Omental fat pad (tissue), 4 donors: Measurements from ENCODE around the gene TSC1. TPM values are rescaled to one million over a fixed set of nuclear protein-coding genes. Genes with fewer than 3 reads are reported as not detected.

Experiments used
- ATAC-seq: fragments of 150-250 bp; one replicate; pipeline ENCODE4 v1.9.1; 2016; ENCODE audit warnings: mild to moderate bottlenecking, moderate library complexity; ENCODE audit not compliant: low FRiP score
- DNase-seq: peaks from one replicate; pipeline ENCODE4 v3.0.0-alpha.2; 2019; ENCODE audit warnings: low spot score
- small RNA-seq: library from RNA; depleted of rRNA; stranded (forward); fragments of <200 nt; gene quantifications from one replicate; pipeline ENCODE3, GENCODE V24; 2016
- total RNA-seq, 4 donors: library from RNA; depleted of rRNA; stranded (reverse); fragments of >200 nt; gene quantifications; one replicate each; pipeline ENCODE4 v1.1.0, GENCODE V29; 2016
- TF ChIP-seq, protein P1 (sequence below), 3 donors: fragments of 450-650 bp; IDR thresholded peaks; one replicate each; pipeline ENCODE4 v1.5.1; 2016 to 2017; ENCODE audit warnings: antibody characterized with exemption in 3 of 3, mild to moderate bottlenecking in 3 of 3, moderate library complexity in 2 of 3

TSC1 gene
- total RNA-seq, 4 donors from 2014 or later = 40.7 to 68.4 (median 46.5) TPM

DNA sequence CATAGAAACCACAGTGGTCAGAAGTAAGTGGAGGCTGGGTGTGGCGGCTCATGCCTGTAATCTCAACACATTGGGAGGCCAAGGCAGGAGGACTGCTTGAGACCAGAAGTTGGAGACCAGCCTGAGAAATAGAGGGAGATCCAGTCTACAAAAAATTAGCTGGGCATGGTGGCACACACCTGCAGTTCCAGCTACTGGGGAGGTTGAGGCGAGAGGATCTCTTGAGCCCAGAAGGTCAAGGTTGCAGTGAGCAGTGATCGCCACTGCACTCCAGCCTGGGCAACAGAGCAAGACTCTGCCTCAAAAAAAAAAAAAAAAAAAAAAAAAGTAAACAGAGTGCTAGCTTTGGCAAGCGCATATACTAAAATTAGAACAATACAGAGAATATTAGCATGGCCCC, 90.9 kb downstream of the TSC1 start:
- ATAC-seq = no peak
- no peak for DNase-seq
- TF ChIP-seq, protein P1, sequence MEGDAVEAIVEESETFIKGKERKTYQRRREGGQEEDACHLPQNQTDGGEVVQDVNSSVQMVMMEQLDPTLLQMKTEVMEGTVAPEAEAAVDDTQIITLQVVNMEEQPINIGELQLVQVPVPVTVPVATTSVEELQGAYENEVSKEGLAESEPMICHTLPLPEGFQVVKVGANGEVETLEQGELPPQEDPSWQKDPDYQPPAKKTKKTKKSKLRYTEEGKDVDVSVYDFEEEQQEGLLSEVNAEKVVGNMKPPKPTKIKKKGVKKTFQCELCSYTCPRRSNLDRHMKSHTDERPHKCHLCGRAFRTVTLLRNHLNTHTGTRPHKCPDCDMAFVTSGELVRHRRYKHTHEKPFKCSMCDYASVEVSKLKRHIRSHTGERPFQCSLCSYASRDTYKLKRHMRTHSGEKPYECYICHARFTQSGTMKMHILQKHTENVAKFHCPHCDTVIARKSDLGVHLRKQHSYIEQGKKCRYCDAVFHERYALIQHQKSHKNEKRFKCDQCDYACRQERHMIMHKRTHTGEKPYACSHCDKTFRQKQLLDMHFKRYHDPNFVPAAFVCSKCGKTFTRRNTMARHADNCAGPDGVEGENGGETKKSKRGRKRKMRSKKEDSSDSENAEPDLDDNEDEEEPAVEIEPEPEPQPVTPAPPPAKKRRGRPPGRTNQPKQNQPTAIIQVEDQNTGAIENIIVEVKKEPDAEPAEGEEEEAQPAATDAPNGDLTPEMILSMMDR (IDR thresholded peaks at IDR 0.05) = no peak

DNA sequence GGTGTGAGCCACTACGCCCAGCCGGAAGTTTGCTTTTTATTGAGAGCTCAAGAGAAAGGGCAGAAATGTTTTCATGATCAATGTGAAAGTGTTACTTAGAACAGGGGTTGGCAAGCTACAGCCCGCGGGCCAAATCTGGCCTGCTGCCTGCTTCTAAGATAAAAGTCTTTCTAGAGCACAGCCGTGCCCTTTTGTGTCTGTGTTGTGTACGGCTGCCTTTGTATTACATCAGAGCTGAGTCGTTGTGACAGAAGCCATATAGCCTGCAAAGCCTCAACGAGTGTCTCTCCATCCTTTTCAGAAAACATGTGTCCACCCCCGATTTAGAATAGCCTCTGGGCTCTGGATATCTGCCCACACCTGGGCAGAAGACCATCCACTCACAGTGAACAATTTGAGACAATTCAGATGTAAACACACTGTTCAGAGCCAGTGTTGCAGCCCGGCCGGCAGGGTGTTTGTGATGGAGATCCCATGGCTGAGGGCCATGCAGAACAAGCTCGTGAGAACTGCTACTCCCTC, 95.2 kb downstream of the TSC1 start:
- TF ChIP-seq, protein P1 (IDR thresholded peaks at IDR 0.05) = no peak
- ATAC-seq = no peak
- DNase-seq = no peak

DNA sequence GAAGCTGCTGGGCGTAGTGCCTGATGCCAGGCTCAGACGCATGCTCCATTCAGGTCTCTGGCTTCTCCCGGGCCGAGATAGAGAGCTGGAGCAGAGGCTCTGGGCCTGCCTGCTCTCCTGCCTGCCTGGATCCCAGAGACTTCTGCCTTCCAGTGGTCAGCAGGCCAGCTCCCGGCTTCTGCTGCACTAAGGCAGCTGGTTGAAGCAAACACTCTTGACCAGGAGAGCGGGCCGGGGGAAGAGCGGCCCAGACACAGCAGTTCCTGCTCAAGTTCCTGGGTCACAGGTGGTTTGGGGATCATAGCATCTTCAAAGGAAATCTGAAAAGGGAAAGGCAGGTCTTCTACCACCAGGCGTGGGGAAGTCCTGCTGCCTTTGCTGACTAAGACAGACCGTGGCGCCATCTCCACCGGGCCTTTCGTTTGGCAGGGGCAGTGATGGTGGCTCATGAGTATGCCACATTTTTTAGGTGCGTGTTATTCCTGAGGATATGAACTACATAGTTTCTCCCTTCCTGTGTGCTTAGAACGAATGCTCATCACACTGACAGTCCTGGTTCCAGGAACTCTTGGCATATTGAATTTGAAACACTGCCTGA, 97.4 kb downstream of the TSC1 start:
- DNase-seq = no peak
- TF ChIP-seq, protein P1 (IDR thresholded peaks at IDR 0.05) = no peak

DNA sequence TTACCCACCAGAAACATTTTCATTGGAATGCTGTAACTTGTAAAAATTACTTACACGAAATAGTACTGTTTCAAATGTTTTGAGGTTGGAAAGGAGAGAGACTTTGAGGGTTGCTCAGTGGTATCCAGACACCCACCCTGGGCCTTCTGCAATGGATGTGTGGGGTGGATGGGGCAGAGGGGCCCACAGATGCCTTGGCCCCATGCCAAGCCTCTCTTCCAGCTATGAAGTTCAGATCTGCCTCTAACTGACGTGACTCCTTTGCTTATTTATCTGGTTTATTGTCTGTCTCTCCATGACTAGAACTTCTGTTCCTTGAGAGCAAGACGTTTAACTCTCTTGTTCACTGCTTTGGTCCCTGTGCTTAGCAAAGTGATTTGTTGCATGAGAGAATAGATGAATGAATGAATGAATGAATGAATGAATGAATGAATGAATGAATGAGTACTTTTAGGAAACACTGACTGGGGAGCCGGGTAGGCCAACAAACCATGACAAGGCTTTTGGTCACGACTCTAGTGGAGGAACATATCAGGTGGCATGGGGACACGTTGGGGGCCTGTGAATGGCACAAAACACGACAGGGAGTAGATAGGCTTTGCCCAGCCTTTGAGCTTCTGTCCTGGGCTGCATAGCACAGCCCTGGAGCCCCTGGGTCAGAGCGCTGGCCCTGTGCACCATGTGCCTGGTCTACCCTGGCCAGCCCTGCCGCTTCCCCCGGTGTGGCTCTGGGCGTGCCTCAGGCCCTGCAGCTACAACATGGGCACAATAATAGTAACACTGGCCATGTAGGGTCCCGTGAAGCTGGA, 98.1 kb downstream of the TSC1 start:
- no peak for ATAC-seq
- DNase-seq = no peak

More for the DNA sequence above, 97.4 kb downstream of the TSC1 start:
- ATAC-seq = no peak

DNA sequence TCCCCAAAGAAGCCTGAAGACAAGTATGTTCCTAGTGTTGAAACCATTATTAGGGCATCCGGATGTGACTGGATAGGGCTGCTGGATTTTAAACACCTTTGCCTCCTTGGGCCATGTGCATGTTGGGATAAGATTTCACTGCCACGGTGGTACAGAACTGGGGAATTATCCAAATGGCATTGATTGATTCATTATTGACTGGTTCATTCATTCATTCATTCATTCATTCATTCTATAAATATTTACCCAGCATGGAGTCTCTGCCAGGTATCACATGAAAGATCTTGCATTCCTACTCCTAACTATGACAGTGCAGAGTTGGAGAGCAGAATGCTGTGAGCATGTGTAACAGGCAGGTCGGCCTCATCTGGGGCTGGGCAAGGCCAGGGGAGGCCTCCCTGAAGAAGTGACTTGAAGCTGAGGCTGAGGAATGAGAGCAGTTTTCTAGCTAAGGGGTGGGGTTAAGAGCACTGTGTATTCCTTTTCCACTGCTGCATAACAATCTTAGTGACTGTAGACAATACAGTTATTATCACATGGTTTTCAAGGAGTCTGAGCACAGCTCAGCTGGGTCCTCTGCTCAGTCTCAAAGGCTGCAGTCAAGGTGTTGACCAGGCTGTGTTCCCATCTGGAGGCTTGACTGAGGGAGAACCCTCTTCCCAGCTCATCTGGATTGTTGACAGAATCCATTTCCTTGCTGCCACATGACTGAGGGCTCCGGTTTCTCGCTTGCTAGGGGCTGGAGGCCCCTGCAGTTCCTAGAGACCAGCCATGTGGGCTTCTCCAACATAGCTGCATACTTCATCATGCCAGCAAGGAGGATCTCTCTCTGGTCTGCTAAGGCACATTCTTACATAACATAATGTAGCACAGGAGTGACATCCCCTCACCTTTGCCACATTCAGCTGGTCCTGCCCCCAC, 102.0 kb downstream of the TSC1 start:
- TF ChIP-seq, protein P1 (IDR thresholded peaks at IDR 0.05) = no peak
- DNase-seq = no peak
- no peak for ATAC-seq

More for the DNA sequence above, 98.1 kb downstream of the TSC1 start:
- TF ChIP-seq, protein P1 (IDR thresholded peaks at IDR 0.05) = no peak

Small RNA genes within 50 kb of the gene (small RNA-seq; reads per million reads assigned to genes)
- gene AL593851.1 (not detected), gene MIR548AW (not detected), gene RNU7-21P (not detected)

Other genes with a start within 250 kb of the TSC1 start
- 1 to 10 TPM in 3 of 4 donors, not detected in 1; 1.0 to 1.3 (median 1.3) TPM for gene AK8, start 66.3 kb downstream of the TSC1 start, total RNA-seq
- gene SPACA9, start 65.7 kb downstream of the TSC1 start, total RNA-seq = 1 to 10 TPM; 2.9 to 3.8 (median 3.3) TPM
- gene GFI1B, start 34.1 kb upstream of the TSC1 start, total RNA-seq = not detected
- 10 to 100 TPM; 32.6 to 54.2 (median 39.0) TPM for gene GTF3C5, start 86.4 kb upstream of the TSC1 start, total RNA-seq
- under 1 TPM; 0.28 to 0.56 (median 0.34) TPM for gene CEL, start 117.4 kb upstream of the TSC1 start, total RNA-seq
- gene RALGDS, start 176.6 kb upstream of the TSC1 start, total RNA-seq = 100 to 1,000 TPM in 1 of 4 donors, 10 to 100 TPM in 3; 33.9 to 177 (median 68.9) TPM
- 10 to 100 TPM; 23.4 to 29.1 (median 26.9) TPM for gene GBGT1, start 219.3 kb upstream of the TSC1 start, total RNA-seq